K562 (cell line): Measurements from ENCODE around the gene UBAC2. TPM values are rescaled to one million over a fixed set of nuclear protein-coding genes. Genes with fewer than 3 reads are reported as not detected.
"Not testable (repeated sequence)": the region's sequence is repeated elsewhere in the genome, so short reads cannot be mapped to it uniquely, and the experiment has no call there.

Experiments used
- ATAC-seq: fragments of 200-7000 bp; cut with Tn5 transposase; 3 replicates; pipeline ENCODE4 v1.9.1; 2020; ENCODE audit warnings: moderate library complexity
- BruUV-seq: library from RNA; stranded (reverse); fragments of 400-500 nt; replicated peaks from 2 replicates; lab custom pipeline; 2021; lab: Mats Ljungman, UMichigan
- CTCF ChIA-PET: fragments of 300-600 bp; formaldehyde crosslinking; extraction: SDS; loops from one replicate; lab custom pipeline; 2021; ENCODE audit warnings: low intra/inter-chr PET ratio; lab: Yijun Ruan, JAX
- POLR2A ChIA-PET: fragments of 300-600, 350-650 bp; sonication (Branson Sonifier 250); formaldehyde crosslinking; extraction: SDS; loops from one replicate; lab custom pipeline; 2021; ENCODE audit warnings: antibody characterized with exemption, inconsistent platforms; lab: Yijun Ruan, JAX
- DNase-seq, 4 experiments: peaks; one replicate each; pipeline versions ENCODE4 v3.0.0 to v3.0.0-alpha.2; 2011 to 2018; ENCODE audit warnings: low spot score in 3 of 4, mixed read lengths in 3 of 4; ENCODE audit errors: extremely low read depth in 1 of 4
- FAIRE-seq: peaks from 2 replicates; lab custom pipeline; 2011; peaks lifted over from hg19 to GRCh38; lab: Jason Lieb, UNC
- H2AFZ ChIP-seq: 2 replicates; pipeline ENCODE4 v1.6.0; 2011; ENCODE audit warnings: low read depth, low read length, control low read depth, inconsistent platforms
- H3K27ac ChIP-seq: fragments of 200-600 bp; 3 replicates; pipeline ENCODE4 v1.8.0; 2011; ENCODE audit warnings: low read depth, mild to moderate bottlenecking, control low read depth, inconsistent platforms, low read length, moderate library complexity, mixed read lengths; ENCODE audit errors: extremely low read depth
- H3K27me3 ChIP-seq, 2 experiments: fragments of 300-600 bp in 1 of 2; 2 replicates in 1 of 2; 3 replicates in 1 of 2; pipeline versions ENCODE4 v1.6.0 to v1.8.0; 2011; ENCODE audit warnings: inconsistent platforms in 2 of 2, low read length in 2 of 2, mild to moderate bottlenecking in 1 of 2, mixed read lengths in 1 of 2, moderate library complexity in 1 of 2; ENCODE audit not compliant: control insufficient read depth in 2 of 2, insufficient read depth in 2 of 2
- H3K36me3 ChIP-seq: fragments of 300-600 bp; 3 replicates; pipeline ENCODE4 v1.8.0; 2011; ENCODE audit warnings: mild to moderate bottlenecking, low read length, inconsistent platforms; ENCODE audit not compliant: control insufficient read depth, insufficient read depth
- H3K4me1 ChIP-seq, 2 experiments: fragments of 200-600 bp in 1 of 2; replicated peaks in 1 of 2; 2 replicates in 1 of 2; 3 replicates in 1 of 2; pipeline versions ENCODE4 v1.5.1 to v1.8.0; 2011; ENCODE audit warnings: inconsistent platforms in 2 of 2, low read length in 2 of 2, mild to moderate bottlenecking in 1 of 2, mixed read lengths in 1 of 2, moderate library complexity in 1 of 2; ENCODE audit not compliant: control insufficient read depth in 2 of 2, insufficient read depth in 2 of 2
- H3K4me2 ChIP-seq: 2 replicates; pipeline ENCODE4 v1.6.1; 2011; ENCODE audit warnings: low read length, control low read depth, inconsistent platforms, mixed read lengths; ENCODE audit not compliant: insufficient read depth
- H3K4me3 ChIP-seq: fragments of 200-600 bp; sonication (generic), shearing (Covaris generic); 2 replicates; pipeline ENCODE4 v1.5.1; 2016; ENCODE audit warnings: control low read depth, inconsistent platforms
- H3K79me2 ChIP-seq: fragments of 200-600 bp; 3 replicates; pipeline ENCODE4 v1.8.0; 2011; ENCODE audit warnings: low read length, inconsistent platforms; ENCODE audit not compliant: control insufficient read depth, insufficient read depth
- H3K9ac ChIP-seq, 2 experiments: 2 replicates each; pipeline versions ENCODE4 v1.6.0 to v1.6.1; 2011; ENCODE audit warnings: low read depth in 2 of 2, low read length in 2 of 2, control low read depth in 1 of 2, inconsistent platforms in 1 of 2, mild to moderate bottlenecking in 1 of 2, mixed read lengths in 1 of 2; ENCODE audit not compliant: insufficient read depth in 1 of 2
- H3K9me1 ChIP-seq: one replicate; pipeline ENCODE4 v1.6.0; 2011; ENCODE audit warnings: inconsistent platforms, mild to moderate bottlenecking, low read length, moderate library complexity; ENCODE audit not compliant: control insufficient read depth, insufficient read depth
- H3K9me3 ChIP-seq: replicated peaks from 2 replicates; pipeline ENCODE4 v1.5.1; 2011; ENCODE audit warnings: low read depth, low read length, inconsistent platforms; ENCODE audit not compliant: control insufficient read depth, insufficient read depth
- H4K20me1 ChIP-seq: replicated peaks from 2 replicates; pipeline ENCODE4 v1.6.1; 2011; ENCODE audit warnings: low read length, inconsistent platforms, mixed read lengths; ENCODE audit not compliant: control insufficient read depth, insufficient read depth
- ADNP ChIP-seq: fragments of 200-800 bp; sonication (Bioruptor generic); IDR thresholded peaks from 2 replicates; pipeline ENCODE4 v1.6.1; 2016; ENCODE audit warnings: missing genetic modification characterization, missing compliant biosample characterization
- ATF3 ChIP-seq, 2 experiments: fragments of 450-650 bp in 1 of 2; sonication (generic) in 1 of 2; formaldehyde crosslinking in 1 of 2; IDR thresholded peaks in 1 of 2; conservative IDR thresholded peaks in 1 of 2; 2 replicates each; pipeline versions ENCODE4 v1.6.1 to v1.8.1; 2016 to 2023; ENCODE audit warnings: mild to moderate bottlenecking in 2 of 2, moderate library complexity in 2 of 2, inconsistent platforms in 1 of 2, missing genetic modification reagents in 1 of 2
- FOSL1 ChIP-seq: fragments of 200-800 bp; sonication (Bioruptor generic); conservative IDR thresholded peaks from 2 replicates; pipeline ENCODE4 v1.6.1; 2016; ENCODE audit warnings: missing genetic modification characterization, missing compliant biosample characterization
- FOXM1 ChIP-seq, 2 experiments: fragments of 450-650 bp in 1 of 2; sonication (generic) in 1 of 2; formaldehyde crosslinking in 1 of 2; IDR thresholded peaks; 2 replicates each; pipeline versions ENCODE4 v1.6.1 to v1.9.0; 2017 to 2022; ENCODE audit warnings: low read depth in 2 of 2, mild to moderate bottlenecking in 2 of 2, missing genetic modification reagents in 1 of 2, moderate library complexity in 1 of 2
- JUND ChIP-seq, 2 experiments: IDR thresholded peaks; 2 replicates in 1 of 2; 3 replicates in 1 of 2; pipeline ENCODE4 v1.6.1; 2011; ENCODE audit warnings: borderline replicate concordance in 2 of 2, low read depth in 2 of 2, low read length in 2 of 2, improper control_type of control experiment in 1 of 2, missing biosample characterization in 1 of 2, missing genetic modification characterization in 1 of 2, missing genetic modification reagents in 1 of 2
- NFE2 ChIP-seq: IDR thresholded peaks from 2 replicates; pipeline ENCODE4 v1.6.1; 2014; ENCODE audit warnings: antibody characterized with exemption, low read depth
- NFIC ChIP-seq: fragments of 450-650 bp; IDR thresholded peaks from 2 replicates; pipeline ENCODE4 v1.6.1; 2017; ENCODE audit warnings: mild to moderate bottlenecking, inconsistent platforms
- ZNF316 ChIP-seq: fragments of 450-650 bp; IDR thresholded peaks from 2 replicates; pipeline ENCODE4 v1.6.1; 2016
- WGBS: fragments of 100-300 bp; shearing (Covaris generic); methylation state at CpG from one replicate; pipeline ENCODE4 v1.1.6; 2016; ENCODE audit warnings: low coverage, mixed read lengths; ENCODE audit not compliant: insufficient coverage; ENCODE audit errors: missing lambda C conversion rate; 5-methylcytosine and 5-hydroxymethylcytosine counted together
- in situ Hi-C: fragments of 300-500 bp; cut with MboI; formaldehyde crosslinking; loops from 4 replicates; pipeline ENCODE4 v1.15.0; 2018; ENCODE audit warnings: inconsistent platforms, mixed read lengths
- intact Hi-C: fragments of 100-400 bp; cut with micrococcal nuclease; formaldehyde crosslinking; loops from 2 replicates; pipeline ENCODE4 v1.14.2; 2022
- polyA plus RNA-seq, 8 experiments: library from polyadenylated mRNA; depleted of rRNA in 4 of 8; stranded (reverse) in 5 of 8; unstranded in 3 of 8; fragments of >200 nt; fragmentation: Nextera tagmentation in 2 of 8; fragmentation: Illumina TruSeq in 1 of 8; extraction: Ambion mirVana in 2 of 8; extraction: Trizol in 1 of 8; gene quantifications; 2 replicates each; pipeline versions ENCODE4 v1.2.1 to v1.2.3, GENCODE V29; 2011 to 2014; ENCODE audit warnings: inconsistent platforms in 1 of 8, missing spikeins in 1 of 8
- total RNA-seq, 7 experiments: library from RNA; depleted of rRNA in 6 of 7; stranded (reverse); fragments of >200 nt in 6 of 7; fragmentation: Illumina TruSeq in 2 of 7; extraction: Trizol in 2 of 7; gene quantifications; 2 replicates each; pipeline versions ENCODE4 v1.2.1 to v1.2.3, GENCODE V29; 2011 to 2021; ENCODE audit warnings: low replicate concordance in 1 of 7

UBAC2 gene
- total and polyA plus RNA-seq, 9 of the 15 experiments (the other 6 are each of a cell fraction or from before 2014, with no cell fraction given), result 6.0 to 84.1 (median 32.3) TPM

GRCh38 chr13:99410646-99411475, 210.2 kb downstream of the UBAC2 start:
- H3K36me3 ChIP-seq; CTCF ChIA-PET; BruUV-seq; H3K27ac ChIP-seq; intact Hi-C loops; ATAC-seq; in situ Hi-C loops; H3K4me2 ChIP-seq; FAIRE-seq; H3K4me1 ChIP-seq; H3K27me3 ChIP-seq; H3K4me3 ChIP-seq; H3K79me2 ChIP-seq; POLR2A ChIA-PET; H3K9me3 ChIP-seq; H3K9me1 ChIP-seq; H4K20me1 ChIP-seq; H2AFZ ChIP-seq; H3K9ac ChIP-seq; TF ChIP-seq ATF3 (CRISPR knock-in tag; conservative IDR thresholded peaks at IDR 0.05); FOXM1 (CRISPR knock-in tag; IDR thresholded peaks at IDR 0.05; ENCODE audit: low read depth); JUND (tag; IDR thresholded peaks at IDR 0.05; ENCODE audit: borderline replicate concordance, low read depth, low read length): not testable (repeated sequence)
- TF ChIP-seq NFE2 (peak; percentile 40; the same call in 1 of the 2 replicates), ATF3 (IDR thresholded peaks at IDR 0.05) (peak; percentile 65), FOXM1 (IDR thresholded peaks at IDR 0.05; ENCODE audit: low read depth) (peak; percentile 60), JUND (IDR thresholded peaks at IDR 0.05; ENCODE audit: borderline replicate concordance, low read depth, low read length) (peak; percentile 62), NFIC (peak; percentile 80), ADNP (tag) (0 out of 2 replicates have a peak, but pooled peaks have one; percentile 23), ZNF316 (0 out of 2 replicates have a peak, but pooled peaks have one; percentile 5), FOSL1 (tag) (0 out of 2 replicates have a peak, but pooled peaks have one; percentile 15)
- DNase-seq, result peak in 1 of 4 experiments; percentile 21
- 23% methylated on average over 8 of the region's 13 CpGs for WGBS
